Activated CD4-positive, alpha-beta memory T cell treated with anti-CD3 and anti-CD28 coated beads for 36 hours (primary cell): Measurements from ENCODE around the gene TANGO2. TPM values are rescaled to one million over a fixed set of nuclear protein-coding genes. Genes with fewer than 3 reads are reported as not detected.

Experiments used
- CTCF ChIA-PET: fragments of 350-600 bp; sonication (Branson Sonifier 250); formaldehyde crosslinking; loops from one replicate; lab custom pipeline; 2021; ENCODE audit warnings: antibody characterized with exemption, inconsistent platforms; lab: Charles Lee
- POLR2A ChIA-PET: fragments of 350-600 bp; sonication (Branson Sonifier 250); formaldehyde crosslinking; loops from one replicate; lab custom pipeline; 2021; ENCODE audit warnings: antibody characterized with exemption; lab: Charles Lee
- DNase-seq: peaks from one replicate; pipeline ENCODE4 v3.0.0-alpha.2; 2020
- H3K27ac Mint-ChIP-seq: one replicate; pipeline ENCODE4 v1.8.0; 2021; ENCODE audit warnings: mixed read lengths
- H3K27me3 Mint-ChIP-seq: one replicate; pipeline ENCODE4 v1.8.0; 2021; ENCODE audit warnings: mixed read lengths
- H3K36me3 Mint-ChIP-seq: one replicate; pipeline ENCODE4 v1.8.0; 2021; ENCODE audit warnings: mixed read lengths
- H3K4me1 Mint-ChIP-seq: one replicate; pipeline ENCODE4 v1.8.0; 2021; ENCODE audit warnings: low read depth, mixed read lengths
- H3K4me3 Mint-ChIP-seq: one replicate; pipeline ENCODE4 v1.8.0; 2021; ENCODE audit warnings: mild to moderate bottlenecking, mixed read lengths
- H3K9me3 Mint-ChIP-seq: one replicate; pipeline ENCODE4 v1.8.0; 2021; ENCODE audit warnings: mixed read lengths
- intact Hi-C: fragments of 100-400 bp; cut with micrococcal nuclease; formaldehyde crosslinking; loops from one replicate; pipeline ENCODE4 v1.15.1; 2023
- total RNA-seq, 2 experiments: library from RNA; stranded (reverse); gene quantifications; one replicate each; pipeline ENCODE4 v1.2.3, GENCODE V29; 2021

Gene TANGO2
- total RNA-seq, 2 experiments from 2014 or later: 20.7 to 23.6 TPM

DNA sequence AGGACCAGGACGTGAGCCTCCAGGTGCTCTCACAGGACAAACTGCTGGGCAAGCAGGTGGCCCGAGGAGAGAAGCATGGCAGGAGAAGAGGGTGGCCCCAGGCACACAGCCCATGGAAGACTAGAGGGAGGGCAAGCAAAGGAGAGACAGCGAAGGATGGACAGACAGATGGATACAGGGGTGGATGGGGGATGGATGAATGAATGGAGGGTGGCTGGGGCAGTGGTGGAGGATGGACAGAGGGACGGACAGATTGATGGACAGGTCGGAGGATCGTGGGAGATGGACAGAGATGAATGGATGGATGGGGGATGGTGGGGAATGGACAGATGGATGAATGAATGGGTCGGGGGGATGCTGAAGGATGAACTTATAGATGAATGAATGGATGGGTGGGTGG lies 27.0 kb upstream of the TANGO2 start:
- Mint-ChIP-seq H3K27ac (no peak overlapping the region), H3K36me3 (no peaks in the 10 kb centered on the region), H3K27me3 (no peaks in the 10 kb centered on the region), H3K4me1 (no peaks in the 10 kb centered on the region), H3K4me3 (no peak overlapping the region), H3K9me3 (no peaks in the 10 kb centered on the region)
- no peak for DNase-seq
- intact Hi-C loops: no loop called here
- CTCF ChIA-PET: no interaction called here
- POLR2A ChIA-PET: no interaction called here

DNA sequence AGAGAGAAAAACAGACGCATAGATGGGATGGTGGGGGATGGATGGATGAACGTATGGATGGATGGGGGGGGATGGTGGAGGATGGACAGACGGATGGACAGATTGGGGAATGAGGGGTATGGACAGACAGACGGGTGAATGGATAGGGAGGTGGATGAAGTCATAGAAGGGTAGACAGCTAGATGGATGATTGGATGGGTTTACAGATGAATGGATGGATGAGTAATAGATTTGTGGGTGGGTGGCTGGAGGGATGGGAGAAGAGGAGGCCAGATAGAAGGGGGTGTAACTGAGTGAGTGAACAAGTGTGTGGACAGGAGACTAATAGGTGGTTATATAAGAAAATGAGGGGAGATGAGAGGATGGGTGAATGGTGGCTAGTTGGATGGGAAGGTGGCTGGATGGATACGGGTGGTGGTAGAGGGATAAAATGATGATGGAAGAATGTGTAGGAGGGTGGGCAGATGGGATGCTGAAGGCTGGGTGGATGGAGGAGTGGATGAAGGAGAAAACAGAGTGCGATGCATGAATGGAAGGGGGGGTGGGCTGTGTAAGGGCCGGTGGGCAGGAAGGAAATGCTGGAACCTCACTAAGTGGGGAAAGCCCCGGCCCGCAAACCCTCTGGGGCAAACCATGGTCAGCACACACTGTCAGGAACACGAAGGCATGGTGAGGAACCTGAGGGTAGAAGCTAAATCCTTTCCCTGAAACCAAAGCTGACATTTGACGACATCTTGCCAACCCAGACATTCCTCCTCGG lies 25.9 kb upstream of the TANGO2 start:
- H3K27me3 Mint-ChIP-seq: no peaks in the 10 kb centered on the region
- CTCF ChIA-PET: no interaction called here
- H3K27ac Mint-ChIP-seq: no peak overlapping the region
- no peak overlapping the region for H3K4me3 Mint-ChIP-seq
- no peaks in the 10 kb centered on the region for H3K9me3 Mint-ChIP-seq
- intact Hi-C loops: no loop called here
- H3K36me3 Mint-ChIP-seq: no peaks in the 10 kb centered on the region
- POLR2A ChIA-PET: no interaction called here
- DNase-seq: no peak
- H3K4me1 Mint-ChIP-seq: no peaks in the 10 kb centered on the region

DNA sequence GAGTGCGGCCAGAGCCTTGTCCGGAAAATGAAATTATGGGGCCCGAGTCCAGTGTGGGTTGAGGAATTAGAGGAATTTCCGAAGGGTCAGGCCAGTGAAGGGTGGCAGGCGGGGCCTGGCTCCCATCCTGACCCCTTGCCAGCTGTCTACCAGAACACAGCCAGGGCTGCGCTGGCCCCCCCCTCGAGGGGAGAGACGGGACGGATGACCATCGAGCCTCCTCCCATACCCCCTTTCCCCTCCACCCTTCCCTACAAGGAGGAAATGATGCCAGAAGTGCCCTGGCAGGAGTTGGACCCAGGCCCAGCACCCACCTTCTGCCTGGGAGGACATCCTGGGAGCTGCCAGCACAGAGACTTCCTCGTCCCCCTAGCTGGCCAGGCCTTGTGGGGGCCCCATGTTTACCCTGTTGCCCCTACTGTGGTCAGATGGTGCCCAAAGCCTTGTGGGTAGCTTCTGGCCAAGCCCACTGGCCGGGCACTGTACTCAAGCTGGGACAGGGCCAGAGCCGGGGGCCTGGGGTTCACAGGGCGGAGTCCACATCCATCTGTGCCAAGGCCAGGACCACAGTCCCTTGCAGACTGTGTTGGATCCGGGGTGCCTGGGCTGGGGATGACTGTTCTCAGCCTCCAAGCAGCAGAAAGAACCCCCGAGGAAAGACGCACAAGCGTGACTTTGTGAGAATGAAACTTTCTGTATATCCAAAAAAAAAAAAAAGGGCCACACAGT lies 25.1 kb upstream of the TANGO2 start:
- no peaks in the 10 kb centered on the region for H3K9me3 Mint-ChIP-seq
- H3K36me3 Mint-ChIP-seq: no peaks in the 10 kb centered on the region
- no peaks in the 10 kb centered on the region for H3K4me1 Mint-ChIP-seq
- ChIA-PET POLR2A (no interaction called here), CTCF (no interaction called here)
- H3K27me3 Mint-ChIP-seq: no peaks in the 10 kb centered on the region
- no peak overlapping the region for H3K4me3 Mint-ChIP-seq
- DNase-seq: no peak
- intact Hi-C loops: no loop called here
- H3K27ac Mint-ChIP-seq: no peak overlapping the region

DNA sequence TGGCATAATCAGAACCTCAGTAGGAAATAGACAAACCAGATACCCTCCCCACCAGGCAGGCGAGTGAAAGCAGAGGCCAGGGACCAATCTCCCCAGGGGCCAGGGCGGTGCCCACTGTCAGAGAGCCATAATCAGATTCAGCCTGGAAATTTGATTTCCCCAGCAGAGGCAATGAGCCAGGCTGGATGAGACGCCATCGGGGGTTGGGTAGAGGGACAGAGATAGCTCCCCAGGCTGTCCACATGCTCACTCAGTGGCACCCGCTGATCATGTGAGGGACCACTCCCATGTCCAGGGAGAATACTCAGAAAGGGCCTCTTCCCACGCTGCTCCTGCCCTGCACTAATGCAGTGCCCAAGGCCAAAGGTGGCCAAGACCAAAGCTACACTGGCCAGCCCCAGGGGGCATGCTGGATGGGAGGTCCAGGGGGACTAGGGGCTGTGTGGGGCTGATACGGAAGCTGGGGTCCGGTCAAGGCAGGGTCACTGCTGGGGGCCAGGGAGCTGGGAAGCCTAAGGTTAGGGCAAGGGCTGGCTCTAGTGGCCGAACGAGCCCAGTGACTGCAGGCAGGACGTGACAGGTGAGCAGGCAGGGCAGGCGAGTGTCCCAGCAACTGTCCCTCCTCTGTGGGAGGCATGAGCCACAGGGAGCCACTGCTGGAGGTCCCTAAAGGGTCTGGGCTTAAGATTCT lies 24.1 kb upstream of the TANGO2 start:
- Mint-ChIP-seq H3K4me3 (no peak overlapping the region), H3K27ac (no peak overlapping the region), H3K36me3 (no peaks in the 10 kb centered on the region), H3K4me1 (no peaks in the 10 kb centered on the region), H3K27me3 (no peaks in the 10 kb centered on the region), H3K9me3 (no peaks in the 10 kb centered on the region)
- intact Hi-C loops: no loop called here
- POLR2A ChIA-PET: no interaction called here
- CTCF ChIA-PET: no interaction called here
- DNase-seq: no peak

DNA sequence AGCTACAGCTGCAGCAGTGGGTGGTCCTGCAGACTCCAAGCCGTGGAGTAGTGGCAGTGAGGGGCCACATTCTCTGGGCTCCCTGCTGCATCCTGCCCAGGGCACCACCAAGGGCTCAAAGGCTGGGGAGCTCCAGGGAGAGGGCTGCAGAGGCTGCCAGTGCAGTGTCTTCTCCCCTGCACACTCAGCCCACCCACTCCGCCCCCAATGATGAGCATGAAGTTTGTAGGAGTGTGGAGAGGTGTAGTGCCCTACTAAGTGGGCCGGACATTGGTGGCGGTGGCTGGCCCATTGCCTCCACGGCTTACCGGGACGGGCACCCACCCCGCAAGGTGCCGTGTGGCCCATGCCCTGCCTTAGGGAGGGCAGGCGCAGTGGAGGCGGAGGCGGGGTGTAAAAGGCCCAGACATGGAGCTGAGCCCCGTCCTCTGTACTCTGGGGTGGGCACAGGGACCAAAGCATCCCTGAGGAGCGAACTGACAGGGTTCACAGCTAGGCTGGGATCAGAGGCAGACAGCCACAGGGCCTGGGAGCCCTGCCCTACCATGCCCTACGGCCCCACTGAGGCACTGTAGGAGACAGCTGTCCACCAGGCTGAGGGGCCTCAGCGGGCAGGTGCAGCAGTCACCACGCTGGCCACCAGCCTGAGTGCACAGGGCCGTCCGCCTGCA lies 23.2 kb upstream of the TANGO2 start:
- H3K27me3 Mint-ChIP-seq: no peaks in the 10 kb centered on the region
- intact Hi-C loops: no loop called here
- no peak overlapping the region for H3K27ac Mint-ChIP-seq
- ChIA-PET POLR2A (no interaction called here), CTCF (interaction anchor here (1.4 kb wide), 1 partner anchor 27 kb away, joined by 3 read pairs; no protein-coding TSS in a partner anchor)
- DNase-seq: no peak
- peaks cover under 1% of the 10 kb centered on the region for H3K9me3 Mint-ChIP-seq
- H3K4me1 Mint-ChIP-seq: no peaks in the 10 kb centered on the region
- H3K36me3 Mint-ChIP-seq: no peaks in the 10 kb centered on the region
- no peak overlapping the region for H3K4me3 Mint-ChIP-seq

DNA sequence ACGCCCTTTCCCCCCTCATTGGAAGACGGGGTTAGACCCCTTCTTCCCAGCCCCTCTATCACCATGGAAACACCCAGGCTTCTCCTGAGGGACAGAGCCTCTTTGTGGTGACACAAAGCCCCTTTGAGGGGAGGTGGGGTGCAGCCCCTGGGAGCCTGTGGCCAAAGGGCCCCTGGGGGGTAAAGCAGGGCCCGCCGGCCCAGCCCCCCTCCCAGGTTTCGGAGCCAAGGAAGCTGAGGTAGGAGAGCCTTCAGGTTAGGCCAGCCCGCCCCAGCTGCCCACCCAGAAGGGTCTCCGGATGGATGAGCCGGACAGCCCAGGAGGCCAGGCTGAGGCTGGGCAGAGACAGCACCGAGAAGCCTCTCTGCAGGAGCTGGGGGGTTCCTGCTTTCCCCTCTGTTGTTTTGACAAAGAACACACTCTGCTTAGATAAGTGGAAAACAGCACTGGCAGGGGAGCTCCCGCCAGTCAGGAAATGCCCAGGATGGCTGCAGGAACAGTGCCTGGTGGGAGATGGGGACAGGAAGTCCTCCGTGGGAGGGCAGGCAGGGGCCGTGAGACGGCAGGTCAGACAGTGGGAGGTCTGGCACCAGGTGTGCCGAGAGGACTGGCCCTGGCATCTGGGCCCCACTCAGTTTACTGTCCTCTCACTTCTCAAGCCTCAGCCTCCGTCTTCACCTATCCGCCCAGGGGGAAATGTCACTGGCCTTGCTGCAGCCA lies 22.5 kb upstream of the TANGO2 start:
- intact Hi-C loops: no loop called here
- no peak overlapping the region for H3K4me3 Mint-ChIP-seq
- H3K27ac Mint-ChIP-seq: no peak overlapping the region
- no peak for DNase-seq
- no peaks in the 10 kb centered on the region for H3K27me3 Mint-ChIP-seq
- CTCF ChIA-PET: interaction anchor here (1.4 kb wide), 1 partner anchor 28 kb away, joined by 3 read pairs; no protein-coding TSS in a partner anchor
- H3K4me1 Mint-ChIP-seq: no peaks in the 10 kb centered on the region
- H3K9me3 Mint-ChIP-seq: peaks cover 7% of the 10 kb centered on the region
- peaks cover 2% of the 10 kb centered on the region for H3K36me3 Mint-ChIP-seq
- POLR2A ChIA-PET: no interaction called here

DNA sequence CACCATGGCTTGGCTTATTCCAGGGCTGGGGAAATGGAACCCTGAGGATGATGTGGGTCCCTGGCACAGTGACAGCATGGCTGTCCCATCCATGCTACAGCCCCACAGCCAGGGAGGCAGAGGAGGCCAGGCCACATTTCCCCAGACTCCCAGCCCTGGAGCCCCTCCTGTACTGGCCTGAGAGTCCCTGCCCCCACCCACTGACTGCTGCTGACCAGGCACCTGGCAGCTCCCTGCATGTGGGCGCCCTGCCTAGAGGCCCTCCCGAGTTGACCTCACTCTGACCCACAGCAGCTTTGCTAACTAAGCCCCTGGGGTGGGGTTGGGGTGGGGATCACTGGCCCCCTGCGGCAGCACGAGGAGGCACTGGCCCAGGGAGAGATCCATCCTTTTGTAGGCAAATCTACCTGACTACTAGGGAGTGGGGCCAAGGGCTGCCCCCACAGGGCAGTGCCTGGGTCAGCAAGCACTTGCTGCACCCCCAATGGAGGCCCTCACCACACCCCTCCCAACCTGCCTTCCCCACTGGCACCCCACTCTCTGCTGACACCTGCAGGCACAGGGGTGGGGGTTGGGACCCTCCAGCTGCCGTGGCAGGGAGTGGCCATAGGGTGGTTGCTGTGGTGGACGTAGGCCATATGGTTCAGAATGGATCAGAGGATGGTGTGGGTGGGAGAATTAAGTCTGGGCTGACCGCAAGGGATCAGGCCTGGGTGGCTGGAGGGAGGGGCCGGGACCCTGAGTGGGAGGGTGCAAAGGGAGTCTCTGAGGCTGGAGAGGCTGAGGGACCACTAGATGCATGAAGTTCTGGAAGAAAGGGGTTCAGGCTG lies 21.7 kb upstream of the TANGO2 start:
- Mint-ChIP-seq H3K27me3 (no peaks in the 10 kb centered on the region), H3K4me1 (no peaks in the 10 kb centered on the region), H3K27ac (no peak overlapping the region), H3K9me3 (peaks cover 14% of the 10 kb centered on the region), H3K4me3 (no peak overlapping the region), H3K36me3 (peaks cover 2% of the 10 kb centered on the region)
- intact Hi-C loops: no loop called here
- DNase-seq: no peak
- CTCF ChIA-PET: no interaction called here
- POLR2A ChIA-PET: no interaction called here

DNA sequence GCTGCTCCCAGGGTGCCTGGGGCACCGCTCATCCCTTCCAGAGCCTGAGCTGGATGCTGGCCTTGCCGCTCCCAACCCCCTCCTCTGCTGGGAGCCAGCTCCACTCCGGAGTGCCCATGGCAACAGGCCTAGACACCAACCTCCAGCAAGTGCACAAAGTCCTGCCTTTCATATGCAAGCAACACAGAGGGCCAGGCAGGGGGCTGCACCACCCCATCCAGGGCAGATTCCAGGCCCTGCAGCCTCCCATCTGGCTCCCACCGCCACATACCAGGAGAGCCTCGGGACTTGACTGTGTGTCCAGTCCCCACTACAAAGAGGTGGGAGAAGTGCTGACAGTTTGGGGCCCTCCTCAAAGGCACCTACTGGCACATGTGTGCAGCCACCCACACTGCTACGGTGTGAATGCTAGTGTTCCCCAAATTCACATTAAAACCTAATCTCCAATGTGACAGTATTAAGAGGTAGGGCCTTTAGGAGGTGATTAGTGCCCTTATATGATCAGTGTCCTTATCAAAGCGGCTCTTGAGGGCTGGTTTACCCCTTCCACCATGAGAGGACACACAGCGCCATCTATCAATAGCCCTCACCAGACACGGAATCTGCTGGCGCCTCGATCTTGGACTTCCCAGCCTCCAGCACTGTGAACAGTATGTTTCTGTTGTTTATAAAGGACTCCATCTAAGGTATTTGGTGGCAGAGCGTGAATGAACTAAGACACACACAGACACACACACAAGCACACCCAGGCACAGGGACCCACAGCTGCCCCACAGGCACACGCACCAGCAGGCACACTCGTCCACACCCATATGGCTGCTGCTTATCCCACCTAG lies 20.4 kb upstream of the TANGO2 start:
- Mint-ChIP-seq H3K4me1 (no peaks in the 10 kb centered on the region), H3K27ac (no peak overlapping the region), H3K36me3 (peaks cover 2% of the 10 kb centered on the region), H3K27me3 (no peaks in the 10 kb centered on the region), H3K4me3 (no peak overlapping the region), H3K9me3 (peaks cover 19% of the 10 kb centered on the region)
- CTCF ChIA-PET: no interaction called here
- intact Hi-C loops: no loop called here
- DNase-seq: no peak
- POLR2A ChIA-PET: no interaction called here

DNA sequence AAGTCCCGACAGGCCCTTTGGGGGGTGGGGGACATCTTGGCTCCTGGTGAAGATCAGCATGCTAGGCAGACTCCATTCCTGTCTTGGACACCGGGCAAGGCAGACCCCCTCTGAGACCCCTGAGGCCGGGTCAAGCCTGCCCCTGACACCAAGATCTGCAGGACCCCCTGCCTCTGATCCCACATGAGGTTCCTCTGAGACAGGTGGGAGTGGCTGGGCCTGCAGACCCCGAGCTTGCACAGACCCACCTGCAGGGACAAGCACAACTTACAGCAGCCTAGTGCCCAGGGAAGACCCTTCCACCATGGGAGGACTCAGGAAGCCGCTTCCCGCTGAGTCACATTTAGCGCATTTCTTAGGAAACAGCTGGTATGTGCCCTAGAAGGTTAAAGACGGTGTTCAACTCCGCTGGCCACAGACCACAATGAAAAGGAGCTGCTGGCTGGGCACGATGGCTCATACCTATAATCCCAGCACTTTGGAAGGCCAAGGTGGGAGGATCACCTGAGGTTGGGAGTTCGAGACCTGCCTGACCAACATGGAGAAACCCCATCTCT lies 19.8 kb upstream of the TANGO2 start:
- Mint-ChIP-seq H3K9me3 (peaks cover 19% of the 10 kb centered on the region), H3K27me3 (no peaks in the 10 kb centered on the region), H3K4me3 (no peak overlapping the region), H3K4me1 (no peaks in the 10 kb centered on the region), H3K36me3 (peaks cover 2% of the 10 kb centered on the region), H3K27ac (no peak overlapping the region)
- ChIA-PET POLR2A (no interaction called here), CTCF (no interaction called here)
- intact Hi-C loops: no loop called here
- no peak for DNase-seq

DNA sequence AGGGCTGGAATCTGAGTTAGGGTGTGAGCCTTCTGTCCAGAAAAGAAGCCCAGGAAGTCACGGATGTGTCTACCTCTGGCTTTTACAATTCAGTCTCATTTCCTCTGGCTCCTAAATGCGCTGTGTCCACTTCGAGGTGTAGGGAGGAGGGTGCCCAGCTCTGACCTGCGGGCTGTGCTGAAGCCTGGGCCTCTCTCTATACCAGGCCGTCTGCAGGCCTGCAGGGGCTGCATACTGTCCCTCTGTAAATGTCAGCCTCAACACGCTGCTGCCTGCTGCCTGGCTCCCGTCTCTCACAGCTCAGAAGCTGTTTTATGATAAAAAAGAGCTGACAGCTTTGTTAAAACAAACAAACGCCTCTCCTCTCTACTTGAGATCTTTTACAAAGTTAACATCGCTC lies 18.8 kb upstream of the TANGO2 start:
- intact Hi-C loops: no loop called here
- no peak for DNase-seq
- Mint-ChIP-seq H3K9me3 (peaks cover 19% of the 10 kb centered on the region), H3K27ac (no peak overlapping the region), H3K4me1 (no peaks in the 10 kb centered on the region), H3K27me3 (no peaks in the 10 kb centered on the region), H3K4me3 (no peak overlapping the region), H3K36me3 (peaks cover 2% of the 10 kb centered on the region)
- ChIA-PET POLR2A (no interaction called here), CTCF (no interaction called here)
